Measurements from ENCODE around the gene LCE1C. TPM values are rescaled to one million over a fixed set of nuclear protein-coding genes. Genes with fewer than 3 reads are reported as not detected.

Gene LCE1C
- total RNA-seq, 1 donor from 2014 or later: not detected

DNA sequence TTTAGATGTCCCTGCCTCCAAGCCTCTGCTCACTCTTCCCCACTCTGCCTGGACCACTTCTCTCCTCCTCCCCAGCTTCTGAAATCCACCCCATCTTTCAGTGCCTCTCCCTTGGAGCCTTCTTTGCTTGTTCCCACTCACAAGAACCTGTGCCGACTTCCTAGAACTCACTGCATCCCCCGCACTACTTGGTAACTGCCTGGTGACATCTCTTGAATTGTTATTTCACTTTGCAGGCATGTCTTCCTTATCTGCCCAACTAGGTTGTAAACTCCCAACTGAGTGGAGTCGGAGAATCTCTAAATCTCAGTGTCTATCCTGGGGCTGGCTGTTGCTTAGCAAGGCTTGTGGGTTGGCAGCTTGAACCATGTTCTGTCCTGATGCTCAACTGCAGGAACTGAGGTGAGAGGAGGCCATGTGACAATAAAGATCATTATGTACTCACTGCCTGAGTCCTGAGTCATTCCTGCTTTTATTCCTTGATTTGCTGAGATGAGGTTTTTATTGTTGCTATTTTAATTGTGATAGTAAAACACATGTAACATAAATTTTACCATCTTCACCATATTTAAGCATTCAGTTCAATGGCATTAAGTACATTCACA lies 44.7 kb downstream of the LCE1C start:
- no peak for DNase-seq
- no peak for ATAC-seq (ENCODE audit: poor library complexity)
- intact Hi-C loops (cut with DNase I): no loop called here

DNA sequence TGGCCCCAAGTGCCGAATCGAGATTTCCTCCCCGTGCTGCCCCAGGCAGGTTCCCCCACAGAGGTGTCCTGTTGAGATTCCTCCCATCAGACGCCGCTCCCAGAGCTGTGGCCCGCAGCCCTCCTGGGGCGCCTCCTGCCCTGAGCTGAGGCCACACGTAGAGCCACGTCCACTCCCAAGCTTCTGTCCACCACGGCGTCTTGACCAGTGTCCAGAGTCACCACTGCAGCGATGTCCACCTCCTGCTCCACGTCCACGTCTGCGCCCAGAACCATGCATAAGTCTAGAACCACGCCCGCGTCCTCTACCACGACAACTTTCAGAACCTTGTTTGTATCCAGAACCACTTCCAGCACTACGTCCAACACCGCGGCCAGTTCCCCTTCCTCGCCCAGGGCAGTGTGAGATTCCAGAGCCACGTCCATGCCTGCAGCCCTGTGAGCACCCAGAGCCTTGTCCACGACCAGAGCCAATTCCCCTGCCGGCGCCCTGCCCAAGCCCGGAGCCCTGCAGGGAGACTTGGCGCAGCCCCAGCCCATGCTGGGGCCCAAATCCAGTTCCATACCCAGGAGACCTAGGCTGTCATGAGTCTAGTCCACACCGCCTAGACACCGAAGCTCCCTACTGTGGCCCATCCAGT lies 45.8 kb downstream of the LCE1C start:
- intact Hi-C loops (cut with DNase I): no loop called here
- ATAC-seq (ENCODE audit: poor library complexity): no peak
- no peak for DNase-seq

DNA sequence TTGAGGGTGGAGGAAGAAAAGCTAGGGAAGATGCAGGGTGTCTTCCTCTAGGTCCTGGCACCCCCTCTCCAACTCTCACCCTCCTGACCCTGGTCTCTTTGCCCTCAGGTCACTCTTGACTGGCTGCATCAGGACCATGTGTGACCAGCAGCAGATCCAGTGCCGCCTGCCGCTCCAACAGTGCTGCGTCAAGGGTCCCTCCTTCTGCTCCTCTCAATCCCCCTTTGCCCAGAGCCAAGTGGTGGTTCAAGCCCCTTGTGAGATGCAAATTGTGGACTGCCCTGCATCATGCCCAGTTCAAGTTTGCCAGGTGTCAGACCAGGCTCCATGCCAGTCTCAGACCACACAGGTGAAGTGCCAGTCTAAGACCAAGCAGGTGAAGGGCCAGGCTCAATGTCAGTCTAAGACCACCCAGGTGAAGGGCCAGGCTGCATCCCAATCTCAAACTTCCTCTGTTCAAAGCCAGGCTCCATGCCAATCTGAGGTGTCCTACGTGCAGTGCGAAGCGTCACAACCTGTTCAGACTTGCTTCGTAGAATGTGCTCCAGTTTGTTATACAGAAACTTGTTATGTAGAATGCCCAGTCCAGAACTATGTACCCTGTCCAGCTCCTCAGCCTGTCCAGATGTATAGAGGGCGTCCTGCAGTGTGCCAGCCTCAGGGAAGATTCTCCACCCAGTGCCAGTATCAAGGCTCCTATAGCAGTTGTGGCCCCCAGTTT lies 46.8 kb downstream of the LCE1C start:
- intact Hi-C loops (cut with DNase I): no loop called here
- no peak for DNase-seq
- no peak for ATAC-seq (ENCODE audit: poor library complexity)

DNA sequence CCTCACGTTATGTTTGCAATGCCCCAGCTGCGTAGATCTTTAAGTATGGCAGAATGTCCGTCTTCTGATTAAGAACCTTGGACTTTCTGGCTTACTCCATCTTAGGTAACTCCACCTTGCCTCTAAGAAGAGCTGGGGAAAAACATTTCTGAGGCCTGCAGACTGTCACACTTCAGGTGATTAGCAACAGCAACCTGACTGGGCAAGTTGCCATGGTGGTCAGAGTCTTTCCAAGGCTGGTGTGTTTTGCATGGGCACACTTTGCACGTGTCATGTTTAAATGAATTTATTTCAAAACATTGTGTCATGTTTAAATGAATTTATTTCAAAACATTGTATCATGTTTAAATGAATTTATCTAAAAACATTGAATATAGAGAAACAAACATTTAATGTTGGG lies 47.8 kb downstream of the LCE1C start:
- no peak for ATAC-seq (ENCODE audit: poor library complexity)
- DNase-seq: no peak
- intact Hi-C loops (cut with DNase I): no loop called here

DNA sequence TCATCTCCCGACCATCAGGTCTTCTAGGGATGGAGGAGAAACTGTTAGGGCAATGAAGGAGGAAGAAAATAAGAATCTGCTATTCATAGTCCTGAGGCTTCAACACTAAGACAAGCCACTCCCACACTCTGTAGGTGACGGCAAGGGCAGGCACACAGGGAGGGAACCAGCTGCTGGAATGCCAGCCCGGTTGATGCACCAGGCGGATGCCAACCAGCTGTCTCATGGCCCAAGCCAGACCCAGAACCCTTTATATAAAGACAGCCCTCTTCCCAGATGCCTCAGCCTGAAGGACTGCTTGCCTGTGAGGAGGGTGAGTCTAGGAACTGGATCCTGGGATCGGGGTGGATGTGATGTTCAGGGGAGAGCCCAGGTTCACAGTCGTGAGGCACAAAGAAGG lies 48.7 kb downstream of the LCE1C start, which contains the start of gene KPRP:
KPRP (plus strand) TSS at position 279 of the 400 bp plus-strand sequence. CDS start 1,564 bp downstream, outside the sequence.
- ATAC-seq (ENCODE audit: poor library complexity) (no peak), DNase-seq (no peak)
- intact Hi-C loops (cut with DNase I): no loop called here

DNA sequence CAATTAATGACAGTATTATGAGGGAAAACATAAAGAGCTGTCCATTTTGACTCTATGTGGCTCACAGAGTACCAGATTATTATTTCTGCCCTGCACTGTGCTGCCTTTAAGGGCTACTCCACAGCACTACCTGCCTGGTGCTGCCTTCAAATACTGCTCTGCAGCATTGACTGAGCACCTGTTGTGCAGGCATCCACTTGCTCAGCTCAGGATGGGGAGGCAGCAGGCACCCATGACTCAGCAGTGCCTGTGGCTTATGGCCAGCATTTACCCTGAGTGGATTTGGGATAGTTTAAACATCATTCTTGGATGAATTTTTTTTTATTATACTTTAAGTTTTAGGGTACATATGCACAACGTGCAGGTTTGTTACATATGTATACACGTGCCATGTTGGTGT lies 49.6 kb downstream of the LCE1C start:
- intact Hi-C loops (cut with DNase I): no loop called here
- ATAC-seq (ENCODE audit: poor library complexity) (no peak), DNase-seq (no peak)

Other genes with a start within 250 kb of the LCE1C start
- gene LCE3E, start 239.9 kb downstream of the LCE1C start, total RNA-seq: not detected
- gene LCE3D, start 226.1 kb downstream of the LCE1C start, total RNA-seq: not detected
- not detected for gene LCE3C, start 206.4 kb downstream of the LCE1C start, total RNA-seq
- gene LCE3B, start 192.8 kb downstream of the LCE1C start, total RNA-seq: not detected
- gene LCE3A, start 183.5 kb downstream of the LCE1C start, total RNA-seq: not detected
- not detected for gene LCE2D, start 143.3 kb downstream of the LCE1C start, total RNA-seq
- gene LCE2C, start 131.4 kb downstream of the LCE1C start, total RNA-seq: not detected
- not detected for gene LCE2B, start 120.5 kb downstream of the LCE1C start, total RNA-seq
- not detected for gene LCE2A, start 108.3 kb downstream of the LCE1C start, total RNA-seq
- not detected for gene LCE4A, start 98.5 kb downstream of the LCE1C start, total RNA-seq
- not detected for gene KPRP, start 48.6 kb downstream of the LCE1C start, total RNA-seq
- gene LCE1F, start 31.5 kb downstream of the LCE1C start, total RNA-seq: not detected
- gene LCE1E, start 20.4 kb downstream of the LCE1C start, total RNA-seq: not detected
- not detected for gene LCE1D, start 9.9 kb downstream of the LCE1C start, total RNA-seq
- gene LCE1B, start 5.3 kb upstream of the LCE1C start, total RNA-seq: not detected
- gene LCE1A, start 20.8 kb upstream of the LCE1C start, total RNA-seq: not detected
- not detected for gene LCE6A, start 36.2 kb upstream of the LCE1C start, total RNA-seq
- gene LCE7A, start 53.3 kb upstream of the LCE1C start, total RNA-seq: not detected
- not detected for gene SMCP, start 71.7 kb upstream of the LCE1C start, total RNA-seq
- gene IVL, start 101.9 kb upstream of the LCE1C start, total RNA-seq: not detected
- gene SPRR5, start 140.6 kb upstream of the LCE1C start, total RNA-seq: not detected
- not detected for gene SPRR4, start 164.0 kb upstream of the LCE1C start, total RNA-seq
- not detected for gene SPRR1A, start 177.4 kb upstream of the LCE1C start, total RNA-seq
- not detected for gene SPRR3, start 195.1 kb upstream of the LCE1C start, total RNA-seq
- not detected for gene SPRR1B, start 224.6 kb upstream of the LCE1C start, total RNA-seq
- gene SPRR2D, start 234.5 kb upstream of the LCE1C start, total RNA-seq: not detected